HFF-Myc (cell line): ENCODE measurements around the gene SLC30A9.

ENCODE experiments used
- DNase-seq: peaks from one replicate; pipeline ENCODE4 v3.0.0-alpha.2; 2011; ENCODE audit warnings: low read depth; ENCODE audit errors: extremely low read depth
- H3K4me3 ChIP-seq: replicated peaks from 2 replicates; pipeline ENCODE4 v1.5.1; 2011; ENCODE audit warnings: low read depth, mild to moderate bottlenecking, control low read depth, low read length
- TF ChIP-seq, protein P1 (sequence below): IDR thresholded peaks from 2 replicates; pipeline ENCODE4 v1.5.1; 2012; ENCODE audit warnings: mild to moderate bottlenecking, low read depth, low read length, control low read depth; ENCODE audit errors: missing control alignments

The SLC30A9 gene

DNA sequence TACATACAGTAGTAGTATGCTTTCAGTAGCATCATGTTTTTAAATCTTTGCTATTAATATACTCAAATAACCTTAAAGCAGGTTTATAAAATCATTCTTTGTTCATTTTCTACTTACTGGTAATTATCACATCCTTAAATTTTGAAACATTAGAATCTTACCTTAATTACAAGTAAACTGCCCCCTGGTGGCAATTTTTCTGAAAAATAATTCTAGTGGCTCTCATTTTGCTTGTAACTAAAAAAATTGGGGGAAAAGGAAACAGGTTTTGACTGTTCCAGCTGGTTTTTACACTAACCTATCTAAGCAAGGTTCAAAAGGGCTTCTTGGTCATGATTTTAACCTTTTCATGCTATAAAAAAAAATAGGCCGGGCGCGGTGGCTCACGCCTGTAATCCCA, 27.2 kb upstream of the SLC30A9 start:
- TF ChIP-seq, protein P1, sequence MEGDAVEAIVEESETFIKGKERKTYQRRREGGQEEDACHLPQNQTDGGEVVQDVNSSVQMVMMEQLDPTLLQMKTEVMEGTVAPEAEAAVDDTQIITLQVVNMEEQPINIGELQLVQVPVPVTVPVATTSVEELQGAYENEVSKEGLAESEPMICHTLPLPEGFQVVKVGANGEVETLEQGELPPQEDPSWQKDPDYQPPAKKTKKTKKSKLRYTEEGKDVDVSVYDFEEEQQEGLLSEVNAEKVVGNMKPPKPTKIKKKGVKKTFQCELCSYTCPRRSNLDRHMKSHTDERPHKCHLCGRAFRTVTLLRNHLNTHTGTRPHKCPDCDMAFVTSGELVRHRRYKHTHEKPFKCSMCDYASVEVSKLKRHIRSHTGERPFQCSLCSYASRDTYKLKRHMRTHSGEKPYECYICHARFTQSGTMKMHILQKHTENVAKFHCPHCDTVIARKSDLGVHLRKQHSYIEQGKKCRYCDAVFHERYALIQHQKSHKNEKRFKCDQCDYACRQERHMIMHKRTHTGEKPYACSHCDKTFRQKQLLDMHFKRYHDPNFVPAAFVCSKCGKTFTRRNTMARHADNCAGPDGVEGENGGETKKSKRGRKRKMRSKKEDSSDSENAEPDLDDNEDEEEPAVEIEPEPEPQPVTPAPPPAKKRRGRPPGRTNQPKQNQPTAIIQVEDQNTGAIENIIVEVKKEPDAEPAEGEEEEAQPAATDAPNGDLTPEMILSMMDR, result no peak
- no peak for DNase-seq
- H3K4me3 ChIP-seq, result no peak overlapping the region

DNA sequence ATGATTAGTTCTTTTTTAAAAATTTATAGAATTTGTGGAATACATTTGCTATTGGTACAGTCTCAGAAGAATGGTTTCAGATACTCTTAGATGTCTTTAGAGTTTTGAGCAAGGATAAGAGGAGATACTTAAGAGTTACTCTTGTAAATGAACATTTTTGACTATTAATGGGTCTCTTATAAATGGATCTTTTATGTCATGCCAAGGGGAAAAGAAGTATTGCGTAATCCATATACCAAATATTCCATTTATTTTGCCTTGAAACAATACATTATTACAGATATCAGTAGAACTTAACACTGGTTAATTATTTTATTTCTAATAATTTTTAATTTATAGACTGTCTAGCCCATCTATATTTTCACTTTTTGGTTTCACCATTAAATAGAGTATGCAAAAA, 25.9 kb upstream of the SLC30A9 start:
- TF ChIP-seq, protein P1, result no peak
- DNase-seq, result no peak
- H3K4me3 ChIP-seq, result no peak overlapping the region

DNA sequence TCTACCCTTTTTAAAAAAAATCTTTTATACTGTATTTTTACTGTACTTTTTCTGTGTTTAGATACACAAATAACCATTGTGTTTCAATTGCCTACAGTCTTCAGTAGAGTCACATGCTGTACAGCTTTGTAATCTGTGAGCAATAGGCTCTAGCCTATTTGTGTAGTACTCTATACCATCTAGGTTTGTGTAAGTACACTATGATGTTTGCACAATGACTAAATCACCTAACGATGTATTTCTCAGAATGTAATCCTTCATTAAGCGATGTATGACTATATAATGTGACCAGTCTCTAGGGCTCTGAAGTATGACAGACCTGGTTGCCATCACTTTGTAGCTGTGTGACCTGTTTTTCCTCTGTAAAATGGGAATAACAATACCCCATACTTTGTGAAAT, 22.9 kb upstream of the SLC30A9 start:
- no peak for DNase-seq
- TF ChIP-seq, protein P1, result no peak

DNA sequence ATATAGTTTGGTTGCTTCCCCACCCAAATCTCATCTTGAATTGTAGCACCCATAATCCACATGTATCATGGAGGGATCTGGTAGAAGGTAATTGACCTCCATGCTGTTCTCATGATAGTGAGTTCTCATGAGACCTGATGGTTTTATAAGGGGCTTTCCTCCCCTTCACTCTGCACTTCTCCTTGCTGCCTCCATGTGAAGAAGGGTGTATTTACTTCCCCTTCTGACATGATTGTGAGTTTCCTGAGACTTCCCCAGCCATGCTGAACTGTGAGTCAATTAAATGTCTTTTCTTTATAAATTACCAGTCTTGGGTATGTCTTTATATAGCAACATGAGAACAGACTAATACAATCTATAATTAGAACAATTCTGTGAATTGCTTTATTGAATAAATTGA, 20.7 kb upstream of the SLC30A9 start:
- TF ChIP-seq, protein P1, result no peak
- H3K4me3 ChIP-seq, result no peak overlapping the region
- no peak for DNase-seq

More for the DNA sequence above, 22.9 kb upstream of the SLC30A9 start:
- H3K4me3 ChIP-seq, result no peak overlapping the region

DNA sequence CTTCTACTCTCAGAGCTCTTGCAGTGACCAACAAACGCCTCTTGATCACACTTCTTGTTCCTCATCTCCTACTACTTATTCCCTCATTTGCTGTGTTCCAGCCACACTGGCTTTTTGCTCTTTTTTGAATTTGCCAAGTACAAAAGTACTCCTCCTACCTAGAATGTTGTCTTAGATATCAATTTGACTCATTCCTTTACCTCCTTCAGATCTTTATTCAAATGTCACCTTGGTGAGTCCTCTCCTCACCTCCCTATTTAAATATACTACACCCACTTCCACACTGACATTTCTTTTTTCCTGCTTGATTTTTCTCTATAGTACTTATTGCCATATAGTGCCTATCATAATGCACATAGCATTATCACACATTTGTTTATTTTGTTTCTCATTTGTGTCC, 15.0 kb upstream of the SLC30A9 start:
- H3K4me3 ChIP-seq, result no peak overlapping the region
- TF ChIP-seq, protein P1, result no peak
- DNase-seq, result no peak

DNA sequence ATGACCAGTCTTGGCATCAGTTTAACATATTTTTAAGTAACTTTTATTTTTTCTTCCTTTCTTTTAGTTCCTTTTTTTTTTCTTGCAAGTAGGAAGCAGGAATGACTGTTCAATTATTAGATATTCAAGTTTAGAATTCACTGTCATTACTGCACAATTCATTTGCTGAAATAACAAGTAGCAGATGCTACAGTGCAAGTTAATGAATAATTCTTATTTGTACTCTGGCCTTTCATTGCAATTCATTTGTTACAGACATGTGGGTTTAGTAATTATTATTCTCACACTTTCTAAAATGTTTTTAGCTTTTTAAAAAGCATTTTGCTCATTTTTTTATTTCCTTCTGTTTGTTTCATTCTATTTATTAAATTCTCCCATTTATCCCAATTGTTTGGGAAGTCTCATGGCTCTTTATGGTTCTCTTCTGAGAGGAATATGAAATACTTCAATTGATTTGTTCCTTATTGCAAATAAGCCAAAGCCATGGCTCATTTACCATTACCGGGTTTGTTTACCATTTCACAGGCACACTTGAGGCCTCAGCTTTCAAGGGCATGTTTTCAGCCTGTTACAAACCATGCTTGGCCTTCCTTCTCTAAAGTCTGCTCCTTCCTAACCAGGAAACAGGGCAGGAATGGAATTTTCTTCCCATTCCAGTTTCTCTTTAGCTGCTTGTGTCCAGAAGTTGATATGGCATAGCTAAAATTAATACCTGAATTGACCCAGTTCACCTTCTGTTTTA, 13.4 kb upstream of the SLC30A9 start:
- no peak overlapping the region for H3K4me3 ChIP-seq
- DNase-seq, result no peak
- TF ChIP-seq, protein P1, result no peak

DNA sequence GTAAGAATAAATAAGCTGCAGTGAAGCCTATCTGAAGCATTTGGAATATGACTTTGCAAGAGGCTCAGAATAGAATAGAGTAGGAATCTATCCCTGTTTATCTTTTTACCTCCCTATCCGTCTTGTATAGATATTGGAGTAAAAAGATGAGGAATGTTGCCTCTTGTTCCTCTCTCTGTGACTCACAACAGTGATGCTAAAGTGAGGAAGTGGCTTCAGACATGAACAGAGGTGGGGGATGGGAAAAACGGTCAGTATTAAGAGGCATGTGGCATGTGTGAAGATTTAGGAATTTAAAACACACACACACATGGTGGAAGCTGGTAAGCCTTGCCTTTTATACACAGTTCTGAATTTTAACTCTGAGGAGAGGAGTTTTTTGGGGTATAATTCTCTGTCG, 12.6 kb upstream of the SLC30A9 start:
- TF ChIP-seq, protein P1, result no peak
- DNase-seq, result peak; percentile 26
- H3K4me3 ChIP-seq, result no peak overlapping the region
